SK-N-DZ (cell line): Measurements from ENCODE around the gene TANC1.
A peak's percentile ranks its signal among the peaks of the same experiment; 100 is the strongest.

Experiments used
- DNase-seq: peaks from one replicate; pipeline ENCODE4 v3.0.0-alpha.2; 2015; ENCODE audit warnings: low spot score

Gene TANC1

GRCh38 chr2:159118115-159118858 is 149.8 kb downstream of the TANC1 start:
- DNase-seq = peak; percentile 73

- no peak for DNase-seq
Observed at GRCh38 chr2:159118859-159119500, 150.5 kb downstream of the TANC1 start.

GRCh38 chr2:159119652-159120257 is 151.3 kb downstream of the TANC1 start:
- peak; percentile 11 for DNase-seq

- DNase-seq = no peak
Observed at GRCh38 chr2:159123786-159124185, 155.3 kb downstream of the TANC1 start.

GRCh38 chr2:159124441-159124911 is 156.0 kb downstream of the TANC1 start:
- DNase-seq = no peak

GRCh38 chr2:159124931-159125467 is 156.6 kb downstream of the TANC1 start:
- DNase-seq = peak; percentile 22

GRCh38 chr2:159125858-159126257 is 157.4 kb downstream of the TANC1 start:
- DNase-seq = no peak

GRCh38 chr2:159126432-159127022 is 158.1 kb downstream of the TANC1 start:
- DNase-seq = no peak

- DNase-seq = peak; percentile 76
Observed at GRCh38 chr2:159128191-159128590, 159.8 kb downstream of the TANC1 start.

- no peak for DNase-seq
Observed at GRCh38 chr2:159129269-159129668, 160.8 kb downstream of the TANC1 start.

GRCh38 chr2:159129824-159130223 is 161.4 kb downstream of the TANC1 start:
- no peak for DNase-seq

GRCh38 chr2:159130302-159130701 is 161.9 kb downstream of the TANC1 start:
- no peak for DNase-seq

- no peak for DNase-seq
Observed at GRCh38 chr2:159131267-159131913, 162.9 kb downstream of the TANC1 start.

- no peak for DNase-seq
Observed at GRCh38 chr2:159131914-159132281, 163.5 kb downstream of the TANC1 start.

GRCh38 chr2:159133797-159134196 is 165.4 kb downstream of the TANC1 start:
- DNase-seq = no peak

- DNase-seq = no peak
Observed at GRCh38 chr2:159134979-159135378, 166.5 kb downstream of the TANC1 start.

- DNase-seq = no peak
Observed at GRCh38 chr2:159136391-159136790, 168.0 kb downstream of the TANC1 start.

- DNase-seq = no peak
Observed at GRCh38 chr2:159137511-159138241, 169.2 kb downstream of the TANC1 start.

- no peak for DNase-seq
Observed at GRCh38 chr2:159138642-159139182, 170.3 kb downstream of the TANC1 start.

GRCh38 chr2:159139216-159139933 is 170.9 kb downstream of the TANC1 start:
- no peak for DNase-seq
